Smooth muscle cell of bladder (primary cell): Measurements from ENCODE around the gene NUP160. TPM values are rescaled to one million over a fixed set of nuclear protein-coding genes. Genes with fewer than 3 reads are reported as not detected.

Experiments
- total RNA-seq: library from RNA; depleted of rRNA; stranded (reverse); fragments of >200 nt; gene quantifications from 2 replicates; pipeline ENCODE4 v1.2.3, GENCODE V29; 2014

The NUP160 gene
- total RNA-seq: 21.2 and 22.2 TPM in 2 replicates

DNA sequence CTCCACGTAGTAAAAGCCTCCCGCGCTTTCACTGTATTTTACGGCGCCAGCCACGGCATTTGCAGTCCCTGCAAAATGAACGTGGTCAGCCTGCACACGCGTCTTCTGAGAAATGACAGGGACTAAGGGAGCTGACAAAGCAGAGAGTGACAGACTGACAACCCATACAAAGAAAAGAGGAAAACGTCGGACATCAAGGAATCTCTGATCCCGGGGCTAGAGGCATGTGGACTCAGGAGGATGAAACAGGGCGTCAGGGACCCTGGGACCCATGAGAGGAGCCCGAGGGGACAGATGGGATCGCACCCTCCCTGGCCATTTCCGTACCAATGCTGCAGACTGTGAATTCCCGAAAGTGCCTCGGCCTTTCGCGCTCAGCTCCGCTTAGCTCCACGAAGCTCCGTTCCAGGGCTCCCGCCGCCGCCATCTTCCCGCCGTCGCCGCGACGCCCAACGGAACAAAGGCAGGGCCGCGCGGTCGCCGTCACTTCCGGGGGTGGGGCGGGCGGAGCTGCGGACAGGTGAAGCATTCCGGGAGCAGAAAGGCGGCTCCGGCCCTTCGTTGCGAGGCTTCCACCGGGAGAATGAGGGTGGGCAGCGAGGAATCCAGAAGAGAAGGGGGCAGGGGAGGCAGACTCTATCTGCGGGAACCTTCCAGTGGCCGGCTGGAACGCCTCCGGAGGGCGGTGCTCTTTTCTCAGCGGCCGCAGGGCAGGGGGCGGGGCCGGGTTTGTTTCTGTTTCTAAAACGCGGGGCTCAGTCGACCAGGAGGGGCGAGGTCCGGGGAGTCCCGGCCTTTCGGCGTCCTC is at the start of gene NUP160:
NUP160 (minus strand) TSS at position 459 of the 808 bp plus-strand sequence; CDS start at position 427, 32 bp downstream.

Other genes with a start within 250 kb of the NUP160 start
- 62.7 and 70.1 TPM in 2 replicates for gene MTCH2, start 205.8 kb downstream of the NUP160 start, total RNA-seq
- gene AGBL2, start 133.0 kb downstream of the NUP160 start, total RNA-seq: 0.83 and 2.0 TPM in 2 replicates
- gene FNBP4, start 81.0 kb downstream of the NUP160 start, total RNA-seq: 56.7 and 58.9 TPM in 2 replicates
- 11.1 and 14.2 TPM in 2 replicates for gene PTPRJ, start 132.2 kb upstream of the NUP160 start, total RNA-seq